ENCODE data around the gene GNE.

The GNE gene

GRCh38 chr9:36193023-36193422, 65.2 kb downstream of the GNE start:
- H3K4me2 ChIP-seq (ENCODE audit: low read length), result peak overlapping the region; percentile 83
- H3K9ac ChIP-seq, result no peak overlapping the region
- no peaks in the 10 kb centered on the region for H3K36me3 ChIP-seq (ENCODE audit: control insufficient read depth, insufficient read depth, low read length)
- peak overlapping the region; percentile 93 for H3K4me3 ChIP-seq (ENCODE audit: low read depth, low read length)
- H3K27ac ChIP-seq, result no peak overlapping the region
- peaks cover 21% of the 10 kb centered on the region for H3K79me2 ChIP-seq
- no peaks in the 10 kb centered on the region for H3K27me3 ChIP-seq (ENCODE audit: control insufficient read depth, insufficient read depth, low read length)
- TF ChIP-seq CTCF (IDR thresholded peaks at IDR 0.05), result no peak
- H3K4me1 ChIP-seq, result peaks cover 5% of the 10 kb centered on the region
- no peak overlapping the region for H2AFZ ChIP-seq
- H3K9me3 ChIP-seq (ENCODE audit: control insufficient read depth, low read length), result no peaks in the 10 kb centered on the region

GRCh38 chr9:36192196-36192595, 66.1 kb downstream of the GNE start:
- H3K4me1 ChIP-seq, result peaks cover 5% of the 10 kb centered on the region
- no peak overlapping the region for H3K9ac ChIP-seq
- H3K4me2 ChIP-seq (ENCODE audit: low read length), result peak overlapping the region; percentile 83
- peaks cover 21% of the 10 kb centered on the region for H3K79me2 ChIP-seq
- H3K27ac ChIP-seq, result no peak overlapping the region
- no peak overlapping the region for H2AFZ ChIP-seq
- H3K36me3 ChIP-seq (ENCODE audit: control insufficient read depth, insufficient read depth, low read length), result no peaks in the 10 kb centered on the region
- no peaks in the 10 kb centered on the region for H3K27me3 ChIP-seq (ENCODE audit: control insufficient read depth, insufficient read depth, low read length)
- no peak for TF ChIP-seq CTCF (IDR thresholded peaks at IDR 0.05)
- peak overlapping the region; percentile 93 for H3K4me3 ChIP-seq (ENCODE audit: low read depth, low read length)
- H3K9me3 ChIP-seq (ENCODE audit: control insufficient read depth, low read length), result no peaks in the 10 kb centered on the region

GRCh38 chr9:36191686-36192085, 66.6 kb downstream of the GNE start:
- Histone ChIP-seq H3K27ac (no peak overlapping the region), H3K4me3 (ENCODE audit: low read depth, low read length) (peak overlapping the region; percentile 93), H3K36me3 (ENCODE audit: control insufficient read depth, insufficient read depth, low read length) (no peaks in the 10 kb centered on the region), H3K79me2 (peaks cover 21% of the 10 kb centered on the region), H2AFZ (peak overlapping the region; percentile 89), H3K4me1 (peaks cover 5% of the 10 kb centered on the region), H3K4me2 (ENCODE audit: low read length) (peak overlapping the region; percentile 83), H3K27me3 (ENCODE audit: control insufficient read depth, insufficient read depth, low read length) (no peaks in the 10 kb centered on the region), H3K9me3 (ENCODE audit: control insufficient read depth, low read length) (no peaks in the 10 kb centered on the region), H3K9ac (no peak overlapping the region)
- TF ChIP-seq CTCF (IDR thresholded peaks at IDR 0.05), result no peak

GRCh38 chr9:36191290-36191645, 67.0 kb downstream of the GNE start:
- H3K4me2 ChIP-seq (ENCODE audit: low read length), result peak overlapping the region; percentile 83
- no peak for TF ChIP-seq CTCF (IDR thresholded peaks at IDR 0.05)
- no peaks in the 10 kb centered on the region for H3K9me3 ChIP-seq (ENCODE audit: control insufficient read depth, low read length)
- peak overlapping the region; percentile 89 for H2AFZ ChIP-seq
- H3K4me1 ChIP-seq, result peaks cover 5% of the 10 kb centered on the region
- peak overlapping the region; percentile 93 for H3K4me3 ChIP-seq (ENCODE audit: low read depth, low read length)
- no peaks in the 10 kb centered on the region for H3K36me3 ChIP-seq (ENCODE audit: control insufficient read depth, insufficient read depth, low read length)
- H3K79me2 ChIP-seq, result peaks cover 19% of the 10 kb centered on the region
- H3K9ac ChIP-seq, result peak overlapping the region; percentile 69
- no peaks in the 10 kb centered on the region for H3K27me3 ChIP-seq (ENCODE audit: control insufficient read depth, insufficient read depth, low read length)
- H3K27ac ChIP-seq, result peak overlapping the region; percentile 83

Data from parathyroid adenoma (tissue), 2 donors.